HG02759 (cell line): ENCODE data around the gene C18orf32.
"Not testable (repeated sequence)": the region's sequence is repeated elsewhere in the genome, so short reads cannot be mapped to it uniquely, and the experiment has no call there.

ENCODE experiments used
- ATAC-seq: cut with Tn5 transposase; IDR thresholded peaks from one replicate; pipeline ENCODE4 v1.9.1; 2021; ENCODE audit warnings: mild to moderate bottlenecking, moderate library complexity; ENCODE audit not compliant: unreplicated experiment

The C18orf32 gene

GRCh38 chr18:49472459-49472858, 14.6 kb downstream of the C18orf32 start:
- ATAC-seq, result no peak

- ATAC-seq, result no peak
Measured at GRCh38 chr18:49471532-49471931, 15.5 kb downstream of the C18orf32 start.

DNA sequence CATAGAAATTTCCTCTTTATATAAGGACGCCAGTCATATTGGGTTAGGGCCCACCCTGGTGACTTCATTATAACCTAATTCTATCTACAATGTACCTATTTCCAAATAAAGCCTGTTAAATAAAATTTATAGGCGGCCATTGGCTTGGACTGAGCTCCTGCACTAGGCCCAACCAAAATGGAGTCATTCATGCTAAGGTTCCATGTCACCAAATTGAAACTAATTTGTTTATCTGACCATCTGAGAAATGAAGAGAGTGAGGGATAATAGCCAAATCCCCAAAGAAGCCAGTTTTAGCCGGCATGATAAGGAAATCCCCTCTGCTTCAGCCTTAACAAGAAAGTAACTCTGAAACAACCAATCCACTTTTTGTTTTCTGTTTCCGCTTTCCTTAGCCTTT, 19.4 kb downstream of the C18orf32 start:
- no peak for ATAC-seq

DNA sequence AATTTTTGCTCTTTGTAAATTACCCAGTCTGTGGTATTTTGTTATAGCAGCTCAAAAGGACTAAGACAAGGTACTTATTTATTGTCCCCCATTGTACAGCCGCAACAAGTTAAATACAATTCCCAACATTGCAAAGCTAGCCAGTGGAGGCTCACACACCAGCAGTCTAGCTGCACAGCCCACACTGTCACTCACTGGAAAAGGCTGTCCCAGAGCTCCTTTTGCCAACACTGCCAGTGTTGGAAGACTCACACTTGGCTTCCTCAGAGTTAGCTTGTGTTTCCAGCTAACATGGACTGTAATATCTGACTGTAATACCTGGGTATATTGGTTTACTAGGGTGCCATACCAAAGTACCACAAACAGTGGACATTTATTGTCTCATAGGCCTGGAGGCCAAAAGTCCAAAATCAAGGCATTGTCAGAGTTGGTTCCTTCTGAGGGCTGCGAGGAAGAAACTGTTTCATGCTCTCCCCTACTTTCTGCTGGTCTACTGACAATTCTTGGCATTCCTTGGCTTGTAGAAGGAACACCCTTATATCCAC, 19.9 kb downstream of the C18orf32 start:
- no peak for ATAC-seq

- ATAC-seq, result no peak
Measured at GRCh38 chr18:49464718-49465598, 22.1 kb downstream of the C18orf32 start.

- no peak for ATAC-seq
Measured at GRCh38 chr18:49461602-49461977, 25.4 kb downstream of the C18orf32 start.

- no peak for ATAC-seq
Measured at GRCh38 chr18:49460976-49461601, 25.9 kb downstream of the C18orf32 start.

DNA sequence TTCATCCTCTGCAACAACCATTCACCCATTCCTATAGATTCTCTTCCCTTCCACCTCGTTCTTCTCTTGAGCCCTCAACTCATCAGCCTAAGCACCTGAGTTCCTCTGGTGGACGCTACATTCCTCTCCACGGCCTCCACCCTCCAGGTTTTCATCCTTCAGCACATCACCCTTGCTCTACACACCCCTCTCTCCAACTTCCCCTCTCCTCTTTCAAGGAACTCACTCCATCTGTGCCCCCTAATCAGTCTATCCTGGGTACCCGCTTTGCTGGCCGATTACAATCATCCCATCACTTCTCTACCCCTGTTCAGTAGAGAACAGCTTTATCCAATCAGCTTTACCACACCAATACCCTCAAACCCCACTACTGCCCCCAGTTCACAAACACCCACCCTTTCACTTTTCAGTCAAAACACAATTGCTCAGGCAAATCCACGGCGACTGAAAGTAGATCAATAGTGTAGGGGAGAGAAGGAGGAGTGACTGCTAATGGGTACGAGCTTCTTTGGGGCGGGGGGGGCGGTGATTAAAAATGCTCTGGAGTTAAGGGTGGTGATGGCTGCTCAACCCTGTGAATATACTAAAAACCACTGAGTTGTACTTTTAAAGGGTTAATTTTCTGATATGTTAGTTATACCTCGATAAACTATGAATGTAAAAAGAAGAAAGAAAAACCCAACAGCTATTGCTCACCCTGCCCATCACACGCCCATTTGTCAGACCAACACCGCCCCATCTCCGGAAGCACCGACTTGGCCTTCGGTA, 27.4 kb downstream of the C18orf32 start:
- ATAC-seq, result no peak

DNA sequence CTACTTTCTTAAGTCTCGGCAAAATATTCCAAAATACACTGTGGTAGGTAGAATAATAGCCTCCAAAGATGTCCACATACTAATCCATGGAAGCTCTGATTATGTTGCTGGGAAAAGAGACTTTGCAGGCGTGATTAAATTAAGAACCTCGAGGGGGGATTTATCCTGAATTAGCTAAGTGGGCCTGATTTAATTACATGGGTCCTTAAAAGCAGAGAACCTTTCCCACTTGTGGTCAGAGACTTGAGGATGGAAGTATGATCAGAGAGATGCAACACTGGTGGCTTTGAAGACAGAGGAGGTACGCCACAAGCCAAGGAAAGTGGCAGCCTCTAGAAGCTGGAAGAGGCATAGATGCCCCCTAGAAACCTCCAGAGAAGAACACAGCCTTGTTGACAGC, 29.4 kb downstream of the C18orf32 start:
- no peak for ATAC-seq

- no peak for ATAC-seq
Measured at GRCh38 chr18:49456794-49457193, 30.2 kb downstream of the C18orf32 start.

DNA sequence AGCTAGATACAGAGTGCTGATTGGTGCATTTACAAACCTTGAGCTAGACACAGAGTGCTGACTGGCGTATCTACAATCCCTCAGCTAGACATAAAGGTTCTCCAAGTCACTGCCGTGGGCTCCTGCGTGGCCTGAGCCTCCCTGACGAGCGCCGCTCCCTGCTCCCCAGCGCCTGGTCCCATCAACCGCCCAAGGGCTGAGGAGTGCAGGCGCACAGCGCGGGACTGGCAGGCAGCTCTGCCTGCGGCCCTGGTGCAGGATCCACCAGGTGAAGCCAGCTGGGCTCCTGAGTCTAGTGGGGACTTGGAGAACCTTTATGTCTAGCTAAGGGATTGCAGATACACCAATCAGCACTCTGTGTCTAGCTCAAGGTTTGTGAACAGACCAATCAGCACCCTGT, 34.5 kb downstream of the C18orf32 start:
- ATAC-seq, result not testable (repeated sequence)

DNA sequence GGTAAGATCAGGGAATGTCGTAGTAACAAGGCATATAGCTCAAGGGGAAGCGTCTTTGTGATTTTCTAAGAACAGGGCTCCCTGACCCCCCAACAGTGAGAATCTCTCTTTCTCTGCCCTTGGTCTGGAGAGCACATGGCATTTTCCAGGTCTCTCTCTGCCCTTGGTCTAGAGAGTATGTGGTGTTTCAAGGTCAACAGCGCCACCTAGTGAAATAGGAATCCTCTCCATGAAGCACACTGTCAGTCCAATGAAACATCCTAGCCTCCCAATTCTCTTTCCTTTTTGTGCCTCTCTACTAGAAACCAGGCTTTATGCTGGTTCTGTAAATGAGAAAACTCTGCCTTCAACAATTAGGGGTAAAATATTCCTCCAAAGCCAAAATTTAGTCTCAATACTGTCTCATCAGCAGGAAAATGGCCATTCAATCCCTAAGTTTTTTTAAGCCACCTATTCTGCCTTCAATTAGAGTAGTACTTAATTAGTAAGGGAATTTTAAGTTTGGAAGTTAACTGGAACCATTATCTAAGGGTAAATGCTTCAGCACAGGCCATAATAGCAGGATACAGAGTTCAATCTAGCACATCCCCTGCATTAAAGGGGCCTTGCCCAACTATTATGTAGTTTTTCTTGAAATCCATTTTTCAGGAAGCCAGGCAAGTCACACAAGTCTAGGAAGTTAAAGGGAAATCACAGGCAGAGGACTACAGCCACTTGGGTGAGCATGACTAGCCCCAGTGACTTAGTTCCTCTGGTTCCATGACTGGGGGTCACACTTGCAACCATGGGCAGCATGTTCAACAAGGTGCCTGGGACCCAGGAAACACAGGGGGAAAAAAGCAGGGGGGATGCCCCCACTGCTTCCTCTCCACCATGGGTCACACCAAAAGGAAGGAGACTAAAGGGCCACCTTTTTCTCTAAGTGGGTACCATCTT, 39.0 kb downstream of the C18orf32 start:
- ATAC-seq, result no peak

DNA sequence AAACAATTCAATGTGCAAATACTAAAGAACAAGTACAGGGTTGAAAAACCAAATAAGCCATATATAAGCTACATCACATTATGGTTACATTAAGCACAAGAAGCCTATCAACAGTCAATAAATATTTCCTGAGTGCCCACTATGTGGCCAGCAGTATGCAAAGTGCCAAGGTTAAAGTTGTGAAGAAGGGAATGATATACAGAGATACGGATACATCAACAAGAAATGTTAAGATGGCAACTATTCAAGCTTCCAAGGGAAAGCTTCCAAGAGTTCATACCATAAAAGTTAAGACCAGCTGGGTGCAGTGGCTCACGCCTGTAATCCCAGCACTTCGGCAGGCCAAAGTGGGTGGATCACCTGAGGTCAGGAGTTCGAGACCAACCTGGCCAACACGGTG, 40.6 kb downstream of the C18orf32 start:
- ATAC-seq, result no peak

DNA sequence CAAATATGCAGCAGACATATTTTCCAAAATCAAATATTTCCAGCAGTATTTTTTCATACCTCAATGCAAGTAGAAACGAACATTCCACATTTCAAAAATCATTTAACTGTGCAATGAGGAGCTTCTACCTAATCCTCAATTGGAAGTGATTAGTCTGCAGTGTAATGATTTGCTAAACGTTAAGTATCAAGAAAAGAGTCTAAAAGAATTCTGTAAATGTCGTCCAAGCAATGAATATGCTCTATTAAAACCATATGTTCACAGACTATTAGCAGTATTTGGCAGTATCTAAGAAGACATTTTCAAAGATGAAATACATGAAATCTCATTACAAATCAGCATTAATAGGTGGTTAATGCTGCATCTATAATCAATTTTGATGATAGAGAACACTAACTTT, 42.5 kb downstream of the C18orf32 start:
- no peak for ATAC-seq

DNA sequence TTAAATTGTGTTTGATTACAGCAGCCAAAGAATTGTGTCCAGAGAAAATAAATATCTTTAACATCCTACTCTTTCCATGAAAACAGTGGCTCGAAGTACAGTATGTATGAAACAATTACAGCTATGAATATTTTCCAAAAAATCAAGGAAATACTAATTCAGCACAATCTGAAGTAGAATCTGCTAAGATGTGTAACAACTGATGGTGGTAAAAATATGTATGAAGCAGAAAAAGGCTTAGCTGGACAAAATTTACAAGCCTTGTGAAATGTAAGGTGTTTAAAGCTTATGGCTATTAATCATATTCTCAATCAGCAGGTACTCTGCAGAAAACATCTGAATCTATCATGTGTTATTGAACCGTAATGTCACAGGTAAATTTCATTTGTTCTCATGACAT, 43.2 kb downstream of the C18orf32 start:
- no peak for ATAC-seq

DNA sequence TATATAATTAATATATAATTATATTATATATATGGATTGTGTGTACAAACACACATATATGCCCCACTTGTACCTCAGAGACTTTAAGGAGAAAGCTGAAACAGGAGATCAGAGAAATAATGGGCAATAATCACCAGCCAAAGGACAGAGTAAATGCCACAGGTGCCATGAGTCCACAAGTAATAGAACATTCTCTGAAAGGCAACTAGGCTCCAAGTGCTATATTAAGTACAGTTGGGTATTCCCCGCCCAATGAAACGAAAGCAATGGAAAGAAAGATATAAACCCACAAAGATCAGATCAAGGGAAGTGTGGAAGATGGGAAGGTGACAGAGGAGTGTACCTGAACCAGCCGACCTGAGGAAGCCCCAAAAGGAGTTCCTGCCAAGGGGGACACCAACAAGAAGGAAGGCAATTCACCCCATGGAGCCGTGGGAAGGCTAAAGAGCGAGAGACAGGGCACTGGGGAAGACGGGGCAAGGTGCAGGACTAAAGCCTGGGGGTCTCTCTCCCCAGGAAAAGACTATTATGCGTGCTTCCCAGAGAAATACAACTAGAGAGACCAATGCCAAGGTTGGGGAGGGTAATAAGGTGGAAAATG, 45.6 kb downstream of the C18orf32 start:
- ATAC-seq, result no peak

- ATAC-seq, result no peak
Measured at GRCh38 chr18:49435170-49435569, 51.9 kb downstream of the C18orf32 start.

- no peak for ATAC-seq
Measured at GRCh38 chr18:49432602-49433001, 54.4 kb downstream of the C18orf32 start.

DNA sequence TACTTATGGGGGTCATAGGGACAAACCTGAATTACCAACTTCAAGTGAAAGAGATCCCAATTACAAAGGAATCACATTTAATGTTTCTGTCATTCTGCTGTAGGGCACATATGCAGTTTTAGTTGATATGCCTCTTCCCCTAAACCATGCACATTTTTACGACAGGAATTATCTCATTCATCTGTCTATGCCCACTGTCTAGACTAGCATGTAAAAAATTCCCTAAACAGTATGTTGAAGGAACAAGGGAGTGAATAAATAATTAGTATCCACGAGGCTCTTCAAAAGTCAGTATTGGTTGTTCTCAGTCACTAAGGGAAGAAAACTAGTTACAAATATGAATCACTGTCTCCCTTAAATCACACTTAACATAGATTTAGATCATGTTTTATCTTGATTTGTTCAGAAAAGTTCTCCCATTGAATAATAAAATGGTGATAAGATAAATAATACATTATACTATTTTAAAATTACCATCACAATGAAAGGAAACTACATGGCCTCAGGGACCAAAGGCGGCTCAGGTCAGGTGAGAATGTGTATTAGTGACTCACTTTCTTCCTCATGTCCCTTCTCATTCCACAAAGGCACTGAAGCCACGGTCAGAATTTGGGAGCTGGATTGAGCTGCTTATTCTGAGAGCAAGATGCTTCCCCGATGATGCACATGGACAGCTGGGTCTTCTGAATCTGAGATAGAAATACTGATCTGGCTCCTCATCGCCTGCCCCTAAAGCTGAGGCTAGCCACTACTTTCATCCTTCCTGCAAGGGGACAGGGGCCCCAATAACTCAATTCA, 55.7 kb downstream of the C18orf32 start:
- no peak for ATAC-seq
